HepG2 (cell line): ENCODE data around the gene TK1. TPM values are rescaled to one million over a fixed set of nuclear protein-coding genes. Genes with fewer than 3 reads are reported as not detected.

Experiments
- ASH2L ChIP-seq: fragments of 300-600, 200-600 bp; sonication (generic); IDR thresholded peaks from 2 replicates; pipeline ENCODE4 v1.7.0; 2017; ENCODE audit warnings: low read depth, mild to moderate bottlenecking, moderate library complexity, mixed read lengths, low read length; ENCODE audit not compliant: insufficient read length
- EP300 ChIP-seq, 3 experiments: sonication (generic) in 1 of 3; formaldehyde crosslinking in 1 of 3; IDR thresholded peaks; 2 replicates each; pipeline versions ENCODE4 v1.5.1 to v1.6.1; 2011 to 2020; ENCODE audit warnings: low read depth in 2 of 3, low read length in 2 of 3, borderline replicate concordance in 1 of 3, improper control_type of control experiment in 1 of 3, mild to moderate bottlenecking in 1 of 3, missing genetic modification reagents in 1 of 3, moderate library complexity in 1 of 3
- HOXA7 ChIP-seq: sonication (generic); formaldehyde crosslinking; IDR thresholded peaks from 2 replicates; pipeline ENCODE4 v1.8.1; 2022; ENCODE audit warnings: mild to moderate bottlenecking, missing genetic modification reagents, moderate library complexity
- ISX ChIP-seq: sonication (generic); formaldehyde crosslinking; conservative IDR thresholded peaks from 2 replicates; pipeline ENCODE4 v1.5.0; 2020; ENCODE audit warnings: missing genetic modification reagents
- RARA ChIP-seq: IDR thresholded peaks from 2 replicates; pipeline ENCODE4 v1.6.1; 2016; ENCODE audit warnings: missing genetic modification reagents, missing compliant biosample characterization
- RNF2 ChIP-seq: fragments of 450-650 bp; conservative IDR thresholded peaks from 2 replicates; pipeline ENCODE4 v1.6.1; 2016; ENCODE audit warnings: low read depth
- RXRA ChIP-seq: sonication (generic); formaldehyde crosslinking; IDR thresholded peaks from 2 replicates; pipeline ENCODE4 v1.5.1; 2020; ENCODE audit warnings: missing genetic modification reagents
- WIZ ChIP-seq: sonication (generic); formaldehyde crosslinking; IDR thresholded peaks from 2 replicates; pipeline ENCODE4 v1.5.1; 2020; ENCODE audit warnings: mild to moderate bottlenecking, missing genetic modification reagents
- ZNF224 ChIP-seq: sonication (generic); formaldehyde crosslinking; IDR thresholded peaks from 2 replicates; pipeline ENCODE4 v1.5.0; 2020; ENCODE audit warnings: mild to moderate bottlenecking, missing genetic modification reagents
- ZNF282 ChIP-seq: fragments of 450-650 bp; IDR thresholded peaks from 2 replicates; pipeline ENCODE4 v1.6.1; 2018; ENCODE audit not compliant: partially characterized antibody
- polyA plus RNA-seq, 8 experiments: library from polyadenylated mRNA; depleted of rRNA in 3 of 8; stranded (reverse) in 7 of 8; unstranded in 1 of 8; fragments of >200 nt; fragmentation: Illumina TruSeq in 4 of 8; extraction: Trizol in 4 of 8; gene quantifications; 2 replicates each; pipeline versions ENCODE4 v1.2.1 to v1.2.3, GENCODE V29; 2011 to 2016; ENCODE audit warnings: low read depth in 4 of 8, missing spikeins in 1 of 8, mixed read lengths in 1 of 8; ENCODE audit not compliant: insufficient read depth in 1 of 8
- total RNA-seq, 5 experiments: library from RNA; depleted of rRNA; stranded (reverse); fragments of >200 nt; fragmentation: Illumina TruSeq; extraction: Trizol; gene quantifications; 2 replicates each; pipeline ENCODE4 v1.2.3, GENCODE V29; 2016; ENCODE audit warnings: low read depth in 1 of 5
- TF ChIP-seq, protein P1 (sequence below), 2 experiments: IDR thresholded peaks; 2 replicates each; pipeline ENCODE4 v1.6.1; 2011 to 2012; ENCODE audit warnings: low read length in 2 of 2, borderline replicate concordance in 1 of 2, low read depth in 1 of 2, mild to moderate bottlenecking in 1 of 2, moderate library complexity in 1 of 2
- TF ChIP-seq, protein P2 (sequence below): sonication (generic); formaldehyde crosslinking; IDR thresholded peaks from 2 replicates; pipeline ENCODE4 v1.9.0; 2021; ENCODE audit warnings: missing genetic modification reagents, mild to moderate bottlenecking, borderline replicate concordance
- TF ChIP-seq, protein P3 (sequence below): sonication (generic); formaldehyde crosslinking; IDR thresholded peaks from 2 replicates; pipeline ENCODE4 v1.4.0; 2020; ENCODE audit warnings: mild to moderate bottlenecking, missing genetic modification reagents
- TF ChIP-seq, protein P4 (sequence below): sonication (generic); formaldehyde crosslinking; IDR thresholded peaks from 2 replicates; pipeline ENCODE4 v1.9.0; 2022; ENCODE audit warnings: missing genetic modification reagents, mild to moderate bottlenecking, borderline replicate concordance
- TF ChIP-seq, protein P5 (sequence below): sonication (generic); formaldehyde crosslinking; IDR thresholded peaks from 2 replicates; pipeline ENCODE4 v1.8.1; 2023; ENCODE audit warnings: mild to moderate bottlenecking, moderate library complexity, missing genetic modification reagents
- TF ChIP-seq, protein P6 (sequence below): sonication (generic); formaldehyde crosslinking; IDR thresholded peaks from 2 replicates; pipeline ENCODE4 v1.4.0; 2020; ENCODE audit warnings: missing genetic modification reagents, borderline replicate concordance

The TK1 gene
- total and polyA plus RNA-seq, 2 of the 13 experiments (the other 11 are each of a cell fraction or from before 2014, with no cell fraction given) = 45.0 to 96.0 TPM

DNA sequence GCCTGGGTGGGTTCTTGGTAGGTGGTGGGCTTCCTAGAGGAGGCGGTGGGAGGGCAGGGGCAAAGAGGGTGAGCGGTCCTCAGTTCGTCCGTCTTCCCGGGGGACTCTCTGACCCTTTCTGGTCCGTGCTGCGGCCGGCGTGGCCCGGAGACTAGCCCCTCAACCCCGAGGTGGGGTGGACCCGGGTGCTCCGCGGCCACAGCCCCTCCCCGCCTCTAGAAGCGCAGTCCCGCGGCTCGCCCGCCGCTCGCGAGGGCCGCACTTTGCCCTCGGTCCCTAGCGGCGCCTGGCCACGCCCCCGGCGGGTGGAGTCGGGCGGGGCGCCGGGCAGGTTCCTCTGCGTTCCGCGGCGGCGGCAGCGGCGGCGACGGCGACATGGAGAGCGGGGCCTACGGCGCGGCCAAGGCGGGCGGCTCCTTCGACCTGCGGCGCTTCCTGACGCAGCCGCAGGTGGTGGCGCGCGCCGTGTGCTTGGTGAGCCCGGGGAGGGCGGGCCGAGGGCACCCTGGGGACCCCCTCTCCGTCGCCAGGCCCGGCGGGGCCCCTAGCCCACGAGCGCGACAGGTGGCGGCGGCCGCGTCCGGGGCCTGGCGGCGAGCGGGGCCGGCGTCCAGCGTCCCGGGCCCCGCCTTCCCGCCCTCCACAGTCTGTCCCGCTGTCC is 18.5 kb downstream of the TK1 start, which contains the start of gene SYNGR2 (continued):
- TF ChIP-seq, protein P1, sequence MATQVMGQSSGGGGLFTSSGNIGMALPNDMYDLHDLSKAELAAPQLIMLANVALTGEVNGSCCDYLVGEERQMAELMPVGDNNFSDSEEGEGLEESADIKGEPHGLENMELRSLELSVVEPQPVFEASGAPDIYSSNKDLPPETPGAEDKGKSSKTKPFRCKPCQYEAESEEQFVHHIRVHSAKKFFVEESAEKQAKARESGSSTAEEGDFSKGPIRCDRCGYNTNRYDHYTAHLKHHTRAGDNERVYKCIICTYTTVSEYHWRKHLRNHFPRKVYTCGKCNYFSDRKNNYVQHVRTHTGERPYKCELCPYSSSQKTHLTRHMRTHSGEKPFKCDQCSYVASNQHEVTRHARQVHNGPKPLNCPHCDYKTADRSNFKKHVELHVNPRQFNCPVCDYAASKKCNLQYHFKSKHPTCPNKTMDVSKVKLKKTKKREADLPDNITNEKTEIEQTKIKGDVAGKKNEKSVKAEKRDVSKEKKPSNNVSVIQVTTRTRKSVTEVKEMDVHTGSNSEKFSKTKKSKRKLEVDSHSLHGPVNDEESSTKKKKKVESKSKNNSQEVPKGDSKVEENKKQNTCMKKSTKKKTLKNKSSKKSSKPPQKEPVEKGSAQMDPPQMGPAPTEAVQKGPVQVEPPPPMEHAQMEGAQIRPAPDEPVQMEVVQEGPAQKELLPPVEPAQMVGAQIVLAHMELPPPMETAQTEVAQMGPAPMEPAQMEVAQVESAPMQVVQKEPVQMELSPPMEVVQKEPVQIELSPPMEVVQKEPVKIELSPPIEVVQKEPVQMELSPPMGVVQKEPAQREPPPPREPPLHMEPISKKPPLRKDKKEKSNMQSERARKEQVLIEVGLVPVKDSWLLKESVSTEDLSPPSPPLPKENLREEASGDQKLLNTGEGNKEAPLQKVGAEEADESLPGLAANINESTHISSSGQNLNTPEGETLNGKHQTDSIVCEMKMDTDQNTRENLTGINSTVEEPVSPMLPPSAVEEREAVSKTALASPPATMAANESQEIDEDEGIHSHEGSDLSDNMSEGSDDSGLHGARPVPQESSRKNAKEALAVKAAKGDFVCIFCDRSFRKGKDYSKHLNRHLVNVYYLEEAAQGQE (IDR thresholded peaks at IDR 0.05; ENCODE audit: borderline replicate concordance in 1 of 2, low read depth in 1 of 2, low read length in 2 of 2) = no peak
- TF ChIP-seq, protein P2, sequence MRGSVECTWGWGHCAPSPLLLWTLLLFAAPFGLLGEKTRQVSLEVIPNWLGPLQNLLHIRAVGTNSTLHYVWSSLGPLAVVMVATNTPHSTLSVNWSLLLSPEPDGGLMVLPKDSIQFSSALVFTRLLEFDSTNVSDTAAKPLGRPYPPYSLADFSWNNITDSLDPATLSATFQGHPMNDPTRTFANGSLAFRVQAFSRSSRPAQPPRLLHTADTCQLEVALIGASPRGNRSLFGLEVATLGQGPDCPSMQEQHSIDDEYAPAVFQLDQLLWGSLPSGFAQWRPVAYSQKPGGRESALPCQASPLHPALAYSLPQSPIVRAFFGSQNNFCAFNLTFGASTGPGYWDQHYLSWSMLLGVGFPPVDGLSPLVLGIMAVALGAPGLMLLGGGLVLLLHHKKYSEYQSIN = no peak
- TF ChIP-seq, protein P3, sequence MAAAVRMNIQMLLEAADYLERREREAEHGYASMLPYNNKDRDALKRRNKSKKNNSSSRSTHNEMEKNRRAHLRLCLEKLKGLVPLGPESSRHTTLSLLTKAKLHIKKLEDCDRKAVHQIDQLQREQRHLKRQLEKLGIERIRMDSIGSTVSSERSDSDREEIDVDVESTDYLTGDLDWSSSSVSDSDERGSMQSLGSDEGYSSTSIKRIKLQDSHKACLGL = peak; percentile 24
- TF ChIP-seq ZNF282 (no peak), ASH2L (peak; percentile 16), WIZ (CRISPR knock-in tag) (0 out of 2 replicates have a peak, but pooled peaks have one; percentile 55), EP300 (IDR thresholded peaks at IDR 0.05; ENCODE audit: low read depth in 2 of 2, low read length in 2 of 2) (peak in 1 of 2 experiments; percentile 41; a peak in 2 of 4 replicates), EP300 (CRISPR knock-in tag; IDR thresholded peaks at IDR 0.05; ENCODE audit: borderline replicate concordance) (no peak; the same call in 1 of the 2 replicates), RXRA (peak; percentile 71; the same call in 1 of the 2 replicates), HOXA7 (CRISPR knock-in tag) (no peak), RNF2 (peak; percentile 81), ISX (CRISPR knock-in tag) (peak; percentile 63; the same call in 1 of the 2 replicates), ZNF224 (0 out of 2 replicates have a peak, but pooled peaks have one; percentile 58), RARA (CRISPR knock-in tag) (0 out of 2 replicates have a peak, but pooled peaks have one; percentile 19)
- TF ChIP-seq, protein P4, sequence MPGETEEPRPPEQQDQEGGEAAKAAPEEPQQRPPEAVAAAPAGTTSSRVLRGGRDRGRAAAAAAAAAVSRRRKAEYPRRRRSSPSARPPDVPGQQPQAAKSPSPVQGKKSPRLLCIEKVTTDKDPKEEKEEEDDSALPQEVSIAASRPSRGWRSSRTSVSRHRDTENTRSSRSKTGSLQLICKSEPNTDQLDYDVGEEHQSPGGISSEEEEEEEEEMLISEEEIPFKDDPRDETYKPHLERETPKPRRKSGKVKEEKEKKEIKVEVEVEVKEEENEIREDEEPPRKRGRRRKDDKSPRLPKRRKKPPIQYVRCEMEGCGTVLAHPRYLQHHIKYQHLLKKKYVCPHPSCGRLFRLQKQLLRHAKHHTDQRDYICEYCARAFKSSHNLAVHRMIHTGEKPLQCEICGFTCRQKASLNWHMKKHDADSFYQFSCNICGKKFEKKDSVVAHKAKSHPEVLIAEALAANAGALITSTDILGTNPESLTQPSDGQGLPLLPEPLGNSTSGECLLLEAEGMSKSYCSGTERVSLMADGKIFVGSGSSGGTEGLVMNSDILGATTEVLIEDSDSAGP (CRISPR knock-in tag) = peak; percentile 80
- TF ChIP-seq, protein P5, sequence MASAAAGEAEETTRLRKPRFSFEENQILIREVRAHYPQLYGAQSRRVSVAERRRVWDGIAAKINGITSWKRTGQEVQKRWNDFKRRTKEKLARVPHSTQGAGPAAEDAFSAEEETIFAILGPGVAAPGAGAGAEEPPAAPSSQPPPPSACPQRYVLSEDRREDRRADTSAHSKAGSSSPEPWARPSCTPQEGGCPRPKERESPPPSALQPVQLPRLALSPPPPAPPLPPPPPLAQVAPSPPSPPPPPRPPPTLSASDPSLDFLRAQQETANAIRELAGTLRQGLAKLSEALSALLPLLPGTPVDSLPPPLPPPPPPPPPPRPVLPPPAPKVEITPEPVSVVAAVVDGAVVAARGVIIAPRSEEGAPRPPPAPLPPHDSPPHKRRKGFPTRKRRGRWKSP (CRISPR knock-in tag) = 0 out of 2 replicates have a peak, but pooled peaks have one; percentile 5
- TF ChIP-seq, protein P6, sequence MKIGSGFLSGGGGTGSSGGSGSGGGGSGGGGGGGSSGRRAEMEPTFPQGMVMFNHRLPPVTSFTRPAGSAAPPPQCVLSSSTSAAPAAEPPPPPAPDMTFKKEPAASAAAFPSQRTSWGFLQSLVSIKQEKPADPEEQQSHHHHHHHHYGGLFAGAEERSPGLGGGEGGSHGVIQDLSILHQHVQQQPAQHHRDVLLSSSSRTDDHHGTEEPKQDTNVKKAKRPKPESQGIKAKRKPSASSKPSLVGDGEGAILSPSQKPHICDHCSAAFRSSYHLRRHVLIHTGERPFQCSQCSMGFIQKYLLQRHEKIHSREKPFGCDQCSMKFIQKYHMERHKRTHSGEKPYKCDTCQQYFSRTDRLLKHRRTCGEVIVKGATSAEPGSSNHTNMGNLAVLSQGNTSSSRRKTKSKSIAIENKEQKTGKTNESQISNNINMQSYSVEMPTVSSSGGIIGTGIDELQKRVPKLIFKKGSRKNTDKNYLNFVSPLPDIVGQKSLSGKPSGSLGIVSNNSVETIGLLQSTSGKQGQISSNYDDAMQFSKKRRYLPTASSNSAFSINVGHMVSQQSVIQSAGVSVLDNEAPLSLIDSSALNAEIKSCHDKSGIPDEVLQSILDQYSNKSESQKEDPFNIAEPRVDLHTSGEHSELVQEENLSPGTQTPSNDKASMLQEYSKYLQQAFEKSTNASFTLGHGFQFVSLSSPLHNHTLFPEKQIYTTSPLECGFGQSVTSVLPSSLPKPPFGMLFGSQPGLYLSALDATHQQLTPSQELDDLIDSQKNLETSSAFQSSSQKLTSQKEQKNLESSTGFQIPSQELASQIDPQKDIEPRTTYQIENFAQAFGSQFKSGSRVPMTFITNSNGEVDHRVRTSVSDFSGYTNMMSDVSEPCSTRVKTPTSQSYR (CRISPR knock-in tag) = 0 out of 2 replicates have a peak, but pooled peaks have one; percentile 65
